WTC11 (cell line): ENCODE results near the gene PCDHB6. TPM values are rescaled to one million over a fixed set of nuclear protein-coding genes. Genes with fewer than 3 reads are reported as not detected.
A peak's percentile ranks its signal among the peaks of the same experiment; 100 is the strongest.
"Not testable (repeated sequence)": the region's sequence is repeated elsewhere in the genome, so short reads cannot be mapped to it uniquely, and the experiment has no call there.

Experiments used
- ATAC-seq: fragments of 200-7000 bp; cut with Tn5 transposase; 2 replicates; pipeline ENCODE4 v1.10.0; 2021; ENCODE audit warnings: mild to moderate bottlenecking, moderate library complexity
- CTCF ChIA-PET: fragments of 300-600 bp; sonication (Branson Sonifier 250); formaldehyde crosslinking; loops from one replicate; lab custom pipeline; 2021; ENCODE audit warnings: antibody characterized with exemption; lab: Charles Lee
- POLR2A ChIA-PET: fragments of 350-600 bp; sonication (Branson Sonifier 250); formaldehyde crosslinking; loops from one replicate; lab custom pipeline; 2021; ENCODE audit warnings: antibody characterized with exemption; lab: Charles Lee
- DNase-seq: peaks from one replicate; pipeline ENCODE4 v3.0.0; 2021; ENCODE audit warnings: low spot score
- H3K27ac Mint-ChIP-seq: 2 replicates; pipeline ENCODE4 v1.8.0; 2021; ENCODE audit warnings: mixed read lengths
- H3K27me3 Mint-ChIP-seq: 2 replicates; pipeline ENCODE4 v1.8.0; 2021; ENCODE audit warnings: low read depth, mild to moderate bottlenecking, moderate library complexity, mixed read lengths
- H3K36me3 Mint-ChIP-seq: 2 replicates; pipeline ENCODE4 v1.8.0; 2021; ENCODE audit warnings: mixed read lengths
- H3K4me1 Mint-ChIP-seq: 2 replicates; pipeline ENCODE4 v1.8.0; 2022; ENCODE audit warnings: mixed read lengths
- H3K4me3 Mint-ChIP-seq: 2 replicates; pipeline ENCODE4 v1.8.0; 2021; ENCODE audit warnings: mild to moderate bottlenecking, moderate library complexity, mixed read lengths
- H3K9me3 Mint-ChIP-seq: 2 replicates; pipeline ENCODE4 v1.8.0; 2021; ENCODE audit warnings: mixed read lengths
- FOXP1 ChIP-seq: sonication (generic); formaldehyde crosslinking; IDR thresholded peaks from 2 replicates; pipeline ENCODE4 v1.8.0; 2022; ENCODE audit warnings: missing genetic modification reagents, mild to moderate bottlenecking, moderate library complexity, borderline replicate concordance
- JUN ChIP-seq: sonication (generic); formaldehyde crosslinking; IDR thresholded peaks from 2 replicates; pipeline ENCODE4 v1.8.0; 2023; ENCODE audit warnings: mild to moderate bottlenecking, missing genetic modification reagents
- NFATC4 ChIP-seq: fragments of 250-450 bp; sonication (Bioruptor Pico); IDR thresholded peaks from 2 replicates; pipeline ENCODE4 v1.9.0; 2021; ENCODE audit warnings: mild to moderate bottlenecking
- PRRX2 ChIP-seq: fragments of 250-450 bp; sonication (Bioruptor Pico); IDR thresholded peaks from 2 replicates; pipeline ENCODE4 v1.8.0; 2021; ENCODE audit warnings: mild to moderate bottlenecking
- TEAD1 ChIP-seq: sonication (generic); formaldehyde crosslinking; IDR thresholded peaks from 2 replicates; pipeline ENCODE4 v1.8.0; 2022; ENCODE audit warnings: mild to moderate bottlenecking, missing genetic modification reagents
- ZNF416 ChIP-seq: fragments of 250-450 bp; sonication (Bioruptor Pico); IDR thresholded peaks from 2 replicates; pipeline ENCODE4 v1.9.0; 2021; ENCODE audit warnings: mild to moderate bottlenecking, inconsistent platforms
- total RNA-seq: library from RNA; stranded (reverse); gene quantifications from 3 replicates; pipeline ENCODE4 v1.2.3, GENCODE V29; 2021
- TF ChIP-seq, protein P1 (sequence below): fragments of 200-600 bp; IDR thresholded peaks from 2 replicates; pipeline ENCODE4 v1.8.0; 2022; ENCODE audit warnings: antibody characterized with exemption

The PCDHB6 gene
- total RNA-seq, 1 experiment from 2014 or later = 0.24 TPM

DNA sequence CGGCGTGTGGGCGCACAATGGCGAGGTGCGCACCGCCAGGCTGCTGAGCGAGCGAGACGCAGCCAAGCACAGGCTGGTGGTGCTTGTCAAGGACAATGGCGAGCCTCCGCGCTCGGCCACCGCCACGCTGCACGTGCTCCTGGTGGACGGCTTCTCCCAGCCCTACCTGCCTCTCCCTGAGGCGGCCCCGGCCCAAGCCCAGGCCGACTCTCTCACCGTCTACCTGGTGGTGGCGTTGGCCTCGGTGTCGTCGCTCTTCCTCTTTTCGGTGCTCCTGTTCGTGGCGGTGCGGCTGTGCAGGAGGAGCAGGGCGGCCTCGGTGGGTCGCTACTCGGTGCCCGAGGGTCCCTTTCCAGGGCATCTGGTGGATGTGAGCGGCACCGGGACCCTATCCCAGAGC is 2.2 kb downstream of the PCDHB6 start:
- peaks cover 21% of the 10 kb centered on the region for H3K36me3 Mint-ChIP-seq

GRCh38 chr5:141155540-141156374 is 5.9 kb downstream of the PCDHB6 start:
- ChIA-PET CTCF (interaction anchor here (0.6 to 3.1 kb wide), 53 partner anchors 9 to 562 kb away, joined by 3 to 45 read pairs (median 5); partner anchors contain the start of genes PCDHA8, PCDHAC1, PCDHB1 and PCDHB10), POLR2A (interaction anchor here (1.0 kb wide), 1 partner anchor 90 kb away, joined by 3 read pairs; the partner anchor contains the start of gene PCDHB15)
- Mint-ChIP-seq H3K9me3 (peaks cover 23% of the 10 kb centered on the region), H3K36me3 (peaks cover 17% of the 10 kb centered on the region), H3K27ac (no peak overlapping the region), H3K27me3 (no peaks in the 10 kb centered on the region), H3K4me3 (peak overlapping the region; percentile 49), H3K4me1 (0 out of 2 replicates have a peak, but pooled peaks cover 5% of the 10 kb centered on the region)
- ATAC-seq (peak; percentile 84), DNase-seq (peak; percentile 61)
- TF ChIP-seq, protein P1, sequence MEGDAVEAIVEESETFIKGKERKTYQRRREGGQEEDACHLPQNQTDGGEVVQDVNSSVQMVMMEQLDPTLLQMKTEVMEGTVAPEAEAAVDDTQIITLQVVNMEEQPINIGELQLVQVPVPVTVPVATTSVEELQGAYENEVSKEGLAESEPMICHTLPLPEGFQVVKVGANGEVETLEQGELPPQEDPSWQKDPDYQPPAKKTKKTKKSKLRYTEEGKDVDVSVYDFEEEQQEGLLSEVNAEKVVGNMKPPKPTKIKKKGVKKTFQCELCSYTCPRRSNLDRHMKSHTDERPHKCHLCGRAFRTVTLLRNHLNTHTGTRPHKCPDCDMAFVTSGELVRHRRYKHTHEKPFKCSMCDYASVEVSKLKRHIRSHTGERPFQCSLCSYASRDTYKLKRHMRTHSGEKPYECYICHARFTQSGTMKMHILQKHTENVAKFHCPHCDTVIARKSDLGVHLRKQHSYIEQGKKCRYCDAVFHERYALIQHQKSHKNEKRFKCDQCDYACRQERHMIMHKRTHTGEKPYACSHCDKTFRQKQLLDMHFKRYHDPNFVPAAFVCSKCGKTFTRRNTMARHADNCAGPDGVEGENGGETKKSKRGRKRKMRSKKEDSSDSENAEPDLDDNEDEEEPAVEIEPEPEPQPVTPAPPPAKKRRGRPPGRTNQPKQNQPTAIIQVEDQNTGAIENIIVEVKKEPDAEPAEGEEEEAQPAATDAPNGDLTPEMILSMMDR = peak; percentile 55
- no peak for TF ChIP-seq JUN (CRISPR knock-in tag)
- no peak for TF ChIP-seq TEAD1 (CRISPR knock-in tag)
- no peak for TF ChIP-seq NFATC4 (CRISPR knock-in tag)

More for the DNA sequence above, 2.2 kb downstream of the PCDHB6 start:
- DNase-seq, H3K4me1 Mint-ChIP-seq, H3K27me3 Mint-ChIP-seq, H3K4me3 Mint-ChIP-seq, POLR2A ChIA-PET, H3K27ac Mint-ChIP-seq, ATAC-seq: not testable (repeated sequence)
- H3K9me3 Mint-ChIP-seq = peaks cover 24% of the 10 kb centered on the region
- CTCF ChIA-PET = interaction anchor here (0.9 to 1.1 kb wide), 3 partner anchors 17 to 41 kb away, joined by 3 to 5 read pairs (median 3); partner anchors contain the start of gene PCDHB5

- POLR2A ChIA-PET, H3K36me3 Mint-ChIP-seq, H3K4me1 Mint-ChIP-seq, CTCF ChIA-PET, H3K4me3 Mint-ChIP-seq, DNase-seq, H3K27ac Mint-ChIP-seq, H3K27me3 Mint-ChIP-seq, ATAC-seq: not testable (repeated sequence)
- peaks cover 15% of the 10 kb centered on the region for H3K9me3 Mint-ChIP-seq
Measured at GRCh38 chr5:141157356-141157755, 7.5 kb downstream of the PCDHB6 start.

DNA sequence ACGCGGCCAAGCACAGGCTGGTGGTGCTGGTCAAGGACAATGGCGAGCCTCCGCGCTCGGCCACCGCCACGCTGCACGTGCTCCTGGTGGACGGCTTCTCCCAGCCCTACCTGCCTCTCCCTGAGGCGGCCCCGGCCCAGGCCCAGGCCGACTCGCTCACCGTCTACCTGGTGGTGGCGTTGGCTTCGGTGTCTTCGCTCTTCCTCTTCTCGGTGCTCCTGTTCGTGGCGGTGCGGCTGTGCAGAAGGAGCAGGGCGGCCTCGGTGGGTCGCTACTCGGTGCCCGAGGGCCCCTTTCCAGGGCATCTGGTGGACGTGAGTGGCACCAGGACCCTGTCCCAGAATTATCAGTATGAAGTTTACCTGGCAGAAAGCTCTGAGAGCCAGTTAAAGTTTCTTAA is 8.0 kb downstream of the PCDHB6 start:
- H3K4me3 Mint-ChIP-seq, H3K4me1 Mint-ChIP-seq, H3K27ac Mint-ChIP-seq, H3K36me3 Mint-ChIP-seq, DNase-seq, POLR2A ChIA-PET, ATAC-seq, H3K27me3 Mint-ChIP-seq: not testable (repeated sequence)
- peaks cover 17% of the 10 kb centered on the region for H3K9me3 Mint-ChIP-seq
- CTCF ChIA-PET = interaction anchor here (1.3 kb wide), 1 partner anchor 23 kb away, joined by 7 read pairs; the partner anchor contains the start of gene PCDHB5

DNA sequence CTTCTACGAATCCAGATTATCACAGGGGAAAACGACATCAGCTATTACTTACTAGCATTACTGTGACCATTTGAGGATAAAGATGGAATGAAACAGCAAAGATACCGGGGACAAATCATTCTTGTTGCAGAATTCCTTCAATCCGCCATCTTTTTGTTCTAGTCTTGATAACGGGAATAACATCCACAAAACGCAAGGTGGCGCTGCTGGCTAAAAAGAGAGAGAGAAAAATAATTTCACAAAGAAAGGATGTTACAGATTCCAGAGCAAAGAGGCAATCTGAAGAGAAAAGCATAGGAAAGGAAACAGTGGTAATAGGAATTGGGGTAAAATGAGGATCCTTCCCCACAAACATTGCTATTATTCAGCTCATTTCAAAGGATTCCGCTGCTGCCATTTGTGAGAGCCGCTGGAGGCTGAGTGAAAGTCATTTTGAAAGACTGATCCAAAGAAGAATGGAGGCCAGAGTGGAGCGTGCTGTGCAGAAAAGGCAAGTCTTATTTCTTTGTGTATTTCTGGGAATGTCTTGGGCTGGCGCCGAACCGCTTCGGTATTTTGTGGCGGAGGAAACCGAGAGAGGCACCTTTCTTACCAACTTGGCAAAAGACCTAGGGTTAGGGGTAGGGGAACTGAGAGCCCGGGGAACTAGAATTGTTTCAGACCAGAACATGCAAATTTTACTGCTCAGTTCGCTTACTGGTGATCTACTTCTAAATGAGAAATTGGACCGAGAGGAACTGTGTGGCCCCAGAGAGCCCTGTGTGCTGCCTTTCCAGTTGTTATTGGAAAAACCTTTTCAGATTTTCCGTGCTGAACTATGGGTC is 22.7 kb downstream of the PCDHB6 start, which contains the start of gene PCDHB7:
TSS of gene PCDHB7 (plus strand) at position 264 of the 824 bp plus-strand sequence. CDS start at position 456, 192 bp downstream.
- DNase-seq (peak; percentile 57), ATAC-seq (no peak)
- POLR2A ChIA-PET = no interaction called here
- Mint-ChIP-seq H3K27ac (no peak within 1 kb of the TSS), H3K36me3 (peaks cover 14% of the 10 kb centered on the region; the same call in 1 of the 2 replicates), H3K4me3 (no peak within 1 kb of the TSS), H3K27me3 (peaks cover 3% of the 10 kb centered on the region; the same call in 1 of the 2 replicates), H3K9me3 (peaks cover 17% of the 10 kb centered on the region), H3K4me1 (no peaks in the 10 kb centered on the region)
- CTCF ChIA-PET = interaction anchor here (0.9 to 3.0 kb wide), 2 partner anchors 10 to 17 kb away, joined by 5 to 22 read pairs; partner anchors contain the start of gene PCDHB16
- TF ChIP-seq, protein P1 = peak; percentile 66
- TF ChIP-seq FOXP1 = no peak
- TF ChIP-seq ZNF416 (CRISPR knock-in tag) = no peak
- TF ChIP-seq PRRX2 (CRISPR knock-in tag) = no peak

DNA sequence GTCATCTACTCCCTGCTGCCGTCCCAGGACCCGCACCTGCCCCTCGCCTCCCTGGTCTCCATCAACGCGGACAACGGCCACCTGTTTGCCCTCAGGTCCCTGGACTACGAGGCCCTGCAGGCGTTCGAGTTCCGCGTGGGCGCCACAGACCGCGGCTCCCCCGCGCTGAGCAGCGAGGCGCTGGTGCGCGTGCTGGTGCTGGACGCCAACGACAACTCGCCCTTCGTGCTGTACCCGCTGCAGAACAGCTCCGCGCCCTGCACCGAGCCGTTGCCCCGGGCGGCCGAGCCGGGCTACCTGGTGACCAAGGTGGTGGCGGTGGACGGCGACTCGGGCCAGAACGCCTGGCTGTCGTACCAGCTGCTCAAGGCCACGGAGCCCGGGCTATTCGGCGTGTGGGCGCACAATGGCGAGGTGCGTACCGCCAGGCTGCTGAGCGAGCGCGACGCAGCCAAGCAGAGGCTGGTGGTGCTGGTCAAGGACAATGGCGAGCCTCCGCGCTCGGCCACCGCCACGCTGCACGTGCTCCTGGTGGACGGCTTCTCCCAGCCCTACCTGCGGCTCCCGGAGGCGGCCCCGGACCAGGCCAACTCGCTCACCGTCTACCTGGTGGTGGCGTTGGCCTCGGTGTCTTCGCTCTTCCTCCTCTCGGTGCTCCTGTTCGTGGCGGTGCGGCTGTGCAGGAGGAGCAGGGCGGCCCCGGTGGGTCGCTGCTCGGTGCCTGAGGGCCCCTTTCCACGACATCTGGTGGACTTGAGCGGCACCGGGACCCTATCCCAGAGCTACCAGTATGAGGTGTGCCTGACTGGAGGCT is 24.6 kb downstream of the PCDHB6 start:
- ATAC-seq, H3K27ac Mint-ChIP-seq, H3K4me1 Mint-ChIP-seq, H3K27me3 Mint-ChIP-seq, H3K4me3 Mint-ChIP-seq, DNase-seq, CTCF ChIA-PET: not testable (repeated sequence)
- POLR2A ChIA-PET = interaction anchor here (0.6 kb wide), 1 partner anchor 67 kb away, joined by 3 read pairs; no protein-coding TSS in a partner anchor
- Mint-ChIP-seq H3K36me3 (peaks cover 14% of the 10 kb centered on the region; the same call in 1 of the 2 replicates), H3K9me3 (peaks cover 17% of the 10 kb centered on the region)
